ENCODE measurements around the gene GALNTL6. TPM values are rescaled to one million over a fixed set of nuclear protein-coding genes. Genes with fewer than 3 reads are reported as not detected.
"Not testable (repeated sequence)": the region's sequence is repeated elsewhere in the genome, so short reads cannot be mapped to it uniquely, and the experiment has no call there.

The GALNTL6 gene
- polyA plus RNA-seq, 1 donor from 2014 or later = 14.9 TPM

- no peak overlapping the region for H3K9ac ChIP-seq (ENCODE audit: low read length)
- no peaks in the 10 kb centered on the region for H3K36me3 ChIP-seq (ENCODE audit: insufficient read depth, low read length)
- H3K27ac ChIP-seq (ENCODE audit: low read length) = no peak overlapping the region
- H3K4me3 ChIP-seq (ENCODE audit: low read length) = no peak overlapping the region
- no peak overlapping the region for H2AFZ ChIP-seq (ENCODE audit: low read depth, low read length)
- no peaks in the 10 kb centered on the region for H3K9me2 ChIP-seq (ENCODE audit: insufficient read depth, low read length)
- no peak overlapping the region for H3K4me2 ChIP-seq (ENCODE audit: low read length)
- H3F3A ChIP-seq (ENCODE audit: insufficient read depth, low read length, poor library complexity, severe bottlenecking) = no peaks in the 10 kb centered on the region
- no peaks in the 10 kb centered on the region for H3K79me2 ChIP-seq (replicated peaks; ENCODE audit: insufficient read depth, low read length)
- no peaks in the 10 kb centered on the region for H4K20me1 ChIP-seq (ENCODE audit: insufficient read depth)
- no peaks in the 10 kb centered on the region for H3K27me3 ChIP-seq (ENCODE audit: insufficient read depth, low read depth, low read length)
- no peaks in the 10 kb centered on the region for H3K9me3 ChIP-seq (ENCODE audit: low read length)
- TF ChIP-seq EP300 (conservative IDR thresholded peaks at IDR 0.05; ENCODE audit: poor library complexity, severe bottlenecking) (no peak), SMC3 (conservative IDR thresholded peaks at IDR 0.05; ENCODE audit: poor library complexity) (no peak), EZH2 (IDR thresholded peaks at IDR 0.05; ENCODE audit: borderline replicate concordance, insufficient read depth, low read length, poor library complexity, severe bottlenecking) (no peak), RAD21 (conservative IDR thresholded peaks at IDR 0.05) (no peak)
Measured at GRCh38 chr4:172962564-172963353, 1149.6 kb downstream of the GALNTL6 start.

DNA sequence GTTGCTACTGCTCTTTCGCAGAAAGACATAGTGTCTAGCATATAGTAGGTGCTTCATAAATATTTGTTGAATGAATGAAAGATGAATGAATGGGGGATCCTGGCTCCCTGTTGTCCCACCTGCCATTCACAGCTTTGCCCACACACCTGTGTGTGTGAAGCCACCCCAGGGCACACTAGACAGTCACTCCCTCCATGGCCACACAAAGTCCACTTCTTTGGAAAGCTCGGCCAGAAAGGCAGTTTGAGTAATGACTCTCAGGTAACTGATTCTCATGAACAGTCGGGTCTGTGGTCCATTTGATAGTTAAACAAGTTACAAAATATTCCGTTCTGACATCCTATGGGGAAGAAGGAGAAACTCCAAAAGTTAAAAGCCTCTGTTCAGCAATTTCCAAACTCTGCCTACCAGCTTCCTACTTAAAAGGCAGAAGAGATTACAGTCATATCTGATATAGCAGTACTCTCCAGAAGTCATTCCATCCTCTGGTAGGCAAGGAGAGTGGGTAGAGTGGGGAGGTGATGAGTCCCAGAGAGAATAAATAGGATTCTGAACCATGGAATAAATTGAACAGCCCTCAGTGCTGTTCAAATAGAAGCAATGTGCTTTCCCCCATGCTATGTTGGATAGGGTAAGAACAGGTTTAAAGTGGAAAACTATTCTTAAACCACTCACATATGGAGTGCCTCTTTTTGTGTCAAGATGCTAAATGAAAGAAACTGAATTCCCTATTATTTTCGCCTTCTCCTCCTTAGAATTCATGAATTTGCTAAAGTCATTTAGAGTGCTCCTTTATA is 1150.5 kb downstream of the GALNTL6 start:
- Histone ChIP-seq H3K4me2 (ENCODE audit: low read length) (no peak overlapping the region), H3K27ac (ENCODE audit: low read length) (no peak overlapping the region), H3K9me3 (ENCODE audit: low read length) (no peaks in the 10 kb centered on the region), H3K79me2 (replicated peaks; ENCODE audit: insufficient read depth, low read length) (no peaks in the 10 kb centered on the region), H3K9ac (ENCODE audit: low read length) (no peak overlapping the region), H3F3A (ENCODE audit: insufficient read depth, low read length, poor library complexity, severe bottlenecking) (no peaks in the 10 kb centered on the region), H2AFZ (ENCODE audit: low read depth, low read length) (no peak overlapping the region), H4K20me1 (ENCODE audit: insufficient read depth) (no peaks in the 10 kb centered on the region), H3K36me3 (ENCODE audit: insufficient read depth, low read length) (no peaks in the 10 kb centered on the region), H3K4me3 (ENCODE audit: low read length) (no peak overlapping the region), H3K9me2 (ENCODE audit: insufficient read depth, low read length) (no peaks in the 10 kb centered on the region), H3K27me3 (ENCODE audit: insufficient read depth, low read depth, low read length) (no peaks in the 10 kb centered on the region)
- TF ChIP-seq CTCF (IDR thresholded peaks at IDR 0.05; ENCODE audit: poor library complexity, severe bottlenecking) (no peak), POLR2AphosphoS5 (IDR thresholded peaks at IDR 0.05) (no peak), RAD21 (conservative IDR thresholded peaks at IDR 0.05) (no peak), EP300 (conservative IDR thresholded peaks at IDR 0.05; ENCODE audit: poor library complexity, severe bottlenecking) (no peak), SMC3 (conservative IDR thresholded peaks at IDR 0.05; ENCODE audit: poor library complexity) (no peak), MXI1 (conservative IDR thresholded peaks at IDR 0.05; ENCODE audit: poor library complexity, severe bottlenecking) (no peak), EZH2 (IDR thresholded peaks at IDR 0.05; ENCODE audit: borderline replicate concordance, insufficient read depth, low read length, poor library complexity, severe bottlenecking) (no peak), TAF1 (IDR thresholded peaks at IDR 0.05; ENCODE audit: low read depth) (no peak)
- TF ChIP-seq, protein P1, sequence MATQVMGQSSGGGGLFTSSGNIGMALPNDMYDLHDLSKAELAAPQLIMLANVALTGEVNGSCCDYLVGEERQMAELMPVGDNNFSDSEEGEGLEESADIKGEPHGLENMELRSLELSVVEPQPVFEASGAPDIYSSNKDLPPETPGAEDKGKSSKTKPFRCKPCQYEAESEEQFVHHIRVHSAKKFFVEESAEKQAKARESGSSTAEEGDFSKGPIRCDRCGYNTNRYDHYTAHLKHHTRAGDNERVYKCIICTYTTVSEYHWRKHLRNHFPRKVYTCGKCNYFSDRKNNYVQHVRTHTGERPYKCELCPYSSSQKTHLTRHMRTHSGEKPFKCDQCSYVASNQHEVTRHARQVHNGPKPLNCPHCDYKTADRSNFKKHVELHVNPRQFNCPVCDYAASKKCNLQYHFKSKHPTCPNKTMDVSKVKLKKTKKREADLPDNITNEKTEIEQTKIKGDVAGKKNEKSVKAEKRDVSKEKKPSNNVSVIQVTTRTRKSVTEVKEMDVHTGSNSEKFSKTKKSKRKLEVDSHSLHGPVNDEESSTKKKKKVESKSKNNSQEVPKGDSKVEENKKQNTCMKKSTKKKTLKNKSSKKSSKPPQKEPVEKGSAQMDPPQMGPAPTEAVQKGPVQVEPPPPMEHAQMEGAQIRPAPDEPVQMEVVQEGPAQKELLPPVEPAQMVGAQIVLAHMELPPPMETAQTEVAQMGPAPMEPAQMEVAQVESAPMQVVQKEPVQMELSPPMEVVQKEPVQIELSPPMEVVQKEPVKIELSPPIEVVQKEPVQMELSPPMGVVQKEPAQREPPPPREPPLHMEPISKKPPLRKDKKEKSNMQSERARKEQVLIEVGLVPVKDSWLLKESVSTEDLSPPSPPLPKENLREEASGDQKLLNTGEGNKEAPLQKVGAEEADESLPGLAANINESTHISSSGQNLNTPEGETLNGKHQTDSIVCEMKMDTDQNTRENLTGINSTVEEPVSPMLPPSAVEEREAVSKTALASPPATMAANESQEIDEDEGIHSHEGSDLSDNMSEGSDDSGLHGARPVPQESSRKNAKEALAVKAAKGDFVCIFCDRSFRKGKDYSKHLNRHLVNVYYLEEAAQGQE (IDR thresholded peaks at IDR 0.05; ENCODE audit: borderline replicate concordance) = no peak

- H3K27me3 ChIP-seq (ENCODE audit: insufficient read depth, low read depth, low read length); H2AFZ ChIP-seq (ENCODE audit: low read depth, low read length); H3K36me3 ChIP-seq (ENCODE audit: insufficient read depth, low read length); H3K9me3 ChIP-seq (ENCODE audit: low read length); H3F3A ChIP-seq (ENCODE audit: insufficient read depth, low read length, poor library complexity, severe bottlenecking); H3K9ac ChIP-seq (ENCODE audit: low read length); H3K79me2 ChIP-seq (replicated peaks; ENCODE audit: insufficient read depth, low read length); H3K4me3 ChIP-seq (ENCODE audit: low read length); H3K4me2 ChIP-seq (ENCODE audit: low read length); H3K9me2 ChIP-seq (ENCODE audit: insufficient read depth, low read length); H4K20me1 ChIP-seq (ENCODE audit: insufficient read depth); H3K27ac ChIP-seq (ENCODE audit: low read length): not testable (repeated sequence)
Measured at GRCh38 chr4:172970189-172970588, 1157.0 kb downstream of the GALNTL6 start.
